Measurements from ENCODE around the gene CROCC2. TPM values are rescaled to one million over a fixed set of nuclear protein-coding genes. Genes with fewer than 3 reads are reported as not detected.

CROCC2 gene
- polyA plus RNA-seq, 6 donors from 2014 or later, result not detected

- Mint-ChIP-seq H3K27ac (no peak overlapping the region), H3K4me1 (no peaks in the 10 kb centered on the region), H3K36me3 (no peaks in the 10 kb centered on the region), H3K9me3 (no peaks in the 10 kb centered on the region), H3K27me3 (peaks cover 8 to 15% (median 8%) of the 10 kb centered on the region in 3 donors), H3K4me3 (no peak overlapping the region)
- ATAC-seq (ENCODE audit: low read depth in 2 of 2), result no peak
- DNase-seq, result no peak
These were observed 41.5 kb downstream of the CROCC2 start for GRCh38 chr2:240947607-240948006.

GRCh38 chr2:240948086-240948485, 42.0 kb downstream of the CROCC2 start:
- Mint-ChIP-seq H3K27ac (no peak overlapping the region), H3K27me3 (peaks cover 8 to 15% (median 8%) of the 10 kb centered on the region in 3 donors)
- DNase-seq, result no peak

GRCh38 chr2:240948905-240949790, 43.0 kb downstream of the CROCC2 start:
- H3K4me1 Mint-ChIP-seq, result no peaks in the 10 kb centered on the region
- H3K36me3 Mint-ChIP-seq, result no peaks in the 10 kb centered on the region
- no peaks in the 10 kb centered on the region for H3K9me3 Mint-ChIP-seq
- DNase-seq (no peak), ATAC-seq (ENCODE audit: low read depth in 2 of 2) (no peak)
- peaks cover 8 to 16% (median 9%) of the 10 kb centered on the region in 3 donors for H3K27me3 Mint-ChIP-seq
- no peak overlapping the region for H3K27ac Mint-ChIP-seq
- no peak overlapping the region for H3K4me3 Mint-ChIP-seq

More at GRCh38 chr2:240948086-240948485, 42.0 kb downstream of the CROCC2 start:
- Mint-ChIP-seq H3K9me3 (no peaks in the 10 kb centered on the region), H3K36me3 (no peaks in the 10 kb centered on the region), H3K4me3 (no peak overlapping the region), H3K4me1 (no peaks in the 10 kb centered on the region)
- ATAC-seq (ENCODE audit: low read depth in 2 of 2), result no peak

DNA sequence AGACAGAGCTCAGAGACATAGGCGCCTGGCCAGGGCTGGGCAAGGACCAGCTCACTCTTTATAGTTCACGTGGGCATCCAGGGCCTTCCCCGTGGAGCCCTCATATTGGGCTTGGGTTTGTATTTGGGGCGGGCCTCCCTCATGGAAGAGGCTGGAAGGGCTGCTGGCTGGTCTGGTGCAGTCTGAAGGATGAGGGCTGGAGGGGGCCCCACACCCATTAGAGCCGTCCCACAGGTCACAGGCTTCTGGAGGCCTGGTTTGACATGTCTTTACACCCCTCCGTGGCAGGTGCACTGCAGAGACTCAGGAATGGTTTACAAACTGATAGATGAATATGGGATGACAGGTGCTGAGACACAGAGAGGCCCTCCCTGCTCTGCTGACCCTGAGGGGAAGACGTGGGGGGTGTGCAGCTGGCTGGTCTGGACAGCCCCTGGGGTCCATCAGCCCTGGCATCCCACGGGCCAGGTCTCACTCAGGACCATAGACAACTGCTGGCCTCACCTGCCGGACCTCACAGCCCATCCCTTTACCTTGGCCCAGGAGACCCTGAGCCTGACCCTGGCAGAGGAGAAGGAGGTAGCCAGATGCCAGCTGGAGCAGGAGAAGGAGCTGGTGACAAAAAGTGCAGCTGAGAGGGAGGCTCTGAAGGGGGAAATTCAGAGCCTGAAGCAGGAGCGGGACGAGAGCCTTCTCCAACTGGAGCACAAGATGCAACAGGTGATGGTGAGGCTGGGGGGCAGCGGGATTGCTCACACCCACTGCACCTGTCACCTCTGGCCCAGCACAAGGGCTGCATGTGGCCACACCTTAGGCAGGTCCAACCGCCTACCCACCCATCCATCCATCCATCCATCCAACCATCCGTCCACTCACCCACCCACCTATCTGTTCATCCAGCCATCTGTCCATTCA, 43.9 kb downstream of the CROCC2 start:
- Mint-ChIP-seq H3K27me3 (peaks cover 8 to 23% (median 10%) of the 10 kb centered on the region in 3 donors), H3K36me3 (no peaks in the 10 kb centered on the region), H3K4me3 (no peak overlapping the region), H3K27ac (no peak overlapping the region), H3K9me3 (no peaks in the 10 kb centered on the region), H3K4me1 (no peaks in the 10 kb centered on the region)
- ATAC-seq (ENCODE audit: low read depth in 2 of 2) (no peak), DNase-seq (no peak)

- H3K36me3 Mint-ChIP-seq, result no peaks in the 10 kb centered on the region
- DNase-seq, result no peak
- H3K4me1 Mint-ChIP-seq, result no peaks in the 10 kb centered on the region
- no peaks in the 10 kb centered on the region for H3K9me3 Mint-ChIP-seq
- H3K4me3 Mint-ChIP-seq, result no peak overlapping the region
- H3K27me3 Mint-ChIP-seq, result peaks cover 8 to 17% (median 11%) of the 10 kb centered on the region in 3 donors
- H3K27ac Mint-ChIP-seq, result no peak overlapping the region
- no peak for ATAC-seq (ENCODE audit: low read depth in 2 of 2)
These were observed 45.0 kb downstream of the CROCC2 start for GRCh38 chr2:240951045-240951594.

DNA sequence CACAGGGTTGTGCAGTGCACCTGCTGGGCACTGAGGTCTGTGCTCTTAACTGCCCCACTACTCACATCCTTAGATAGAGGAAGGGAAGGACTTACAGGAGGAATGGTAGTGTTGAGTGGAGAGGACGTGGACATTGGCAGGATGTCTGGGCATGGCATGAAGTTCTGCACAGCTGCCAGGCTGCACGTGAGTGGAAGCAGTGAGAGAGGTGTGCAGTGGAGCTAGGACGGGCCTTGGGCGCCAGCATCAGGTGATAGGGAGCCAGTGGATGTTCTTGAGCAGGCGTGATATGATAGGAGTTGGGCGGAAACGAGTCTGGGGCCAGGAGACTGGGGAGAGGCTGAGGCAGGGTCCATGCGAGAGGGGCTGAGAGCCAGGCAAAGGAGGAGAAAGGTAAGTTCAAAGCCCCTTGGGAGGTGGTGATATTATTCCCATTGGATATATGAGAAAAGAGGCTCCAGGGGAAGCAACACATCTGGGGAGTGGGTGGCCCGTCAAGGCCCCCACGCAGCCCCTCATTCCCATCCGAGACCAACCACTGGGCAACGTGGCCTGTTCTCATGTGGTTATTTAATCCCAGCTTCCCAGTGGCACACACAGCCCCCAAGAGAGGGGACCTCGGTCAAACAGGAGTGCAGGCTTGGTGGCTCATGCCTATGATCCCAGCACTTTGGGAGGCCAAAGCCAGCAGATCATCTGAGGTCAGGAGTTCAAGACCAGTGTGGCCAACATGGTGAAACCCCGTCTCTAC, 46.5 kb downstream of the CROCC2 start:
- no peak overlapping the region for H3K27ac Mint-ChIP-seq
- ATAC-seq (ENCODE audit: low read depth in 2 of 2) (no peak), DNase-seq (no peak)
- no peaks in the 10 kb centered on the region for H3K9me3 Mint-ChIP-seq
- no peaks in the 10 kb centered on the region for H3K36me3 Mint-ChIP-seq
- no peak overlapping the region for H3K4me3 Mint-ChIP-seq
- peaks cover 11 to 22% (median 13%) of the 10 kb centered on the region in 3 donors for H3K27me3 Mint-ChIP-seq
- H3K4me1 Mint-ChIP-seq, result no peaks in the 10 kb centered on the region

- ATAC-seq (ENCODE audit: low read depth in 2 of 2) (no peak), DNase-seq (no peak)
- H3K4me3 Mint-ChIP-seq, result no peak overlapping the region
- H3K27ac Mint-ChIP-seq, result peak overlapping the region in 1 of 6 donors; percentile 49
- H3K4me1 Mint-ChIP-seq, result no peaks in the 10 kb centered on the region
- H3K36me3 Mint-ChIP-seq, result no peaks in the 10 kb centered on the region
- peaks cover 7 to 22% (median 11%) of the 10 kb centered on the region in 3 donors for H3K27me3 Mint-ChIP-seq
- H3K9me3 Mint-ChIP-seq, result no peaks in the 10 kb centered on the region
These were observed 47.6 kb downstream of the CROCC2 start for GRCh38 chr2:240953426-240954410.

DNA sequence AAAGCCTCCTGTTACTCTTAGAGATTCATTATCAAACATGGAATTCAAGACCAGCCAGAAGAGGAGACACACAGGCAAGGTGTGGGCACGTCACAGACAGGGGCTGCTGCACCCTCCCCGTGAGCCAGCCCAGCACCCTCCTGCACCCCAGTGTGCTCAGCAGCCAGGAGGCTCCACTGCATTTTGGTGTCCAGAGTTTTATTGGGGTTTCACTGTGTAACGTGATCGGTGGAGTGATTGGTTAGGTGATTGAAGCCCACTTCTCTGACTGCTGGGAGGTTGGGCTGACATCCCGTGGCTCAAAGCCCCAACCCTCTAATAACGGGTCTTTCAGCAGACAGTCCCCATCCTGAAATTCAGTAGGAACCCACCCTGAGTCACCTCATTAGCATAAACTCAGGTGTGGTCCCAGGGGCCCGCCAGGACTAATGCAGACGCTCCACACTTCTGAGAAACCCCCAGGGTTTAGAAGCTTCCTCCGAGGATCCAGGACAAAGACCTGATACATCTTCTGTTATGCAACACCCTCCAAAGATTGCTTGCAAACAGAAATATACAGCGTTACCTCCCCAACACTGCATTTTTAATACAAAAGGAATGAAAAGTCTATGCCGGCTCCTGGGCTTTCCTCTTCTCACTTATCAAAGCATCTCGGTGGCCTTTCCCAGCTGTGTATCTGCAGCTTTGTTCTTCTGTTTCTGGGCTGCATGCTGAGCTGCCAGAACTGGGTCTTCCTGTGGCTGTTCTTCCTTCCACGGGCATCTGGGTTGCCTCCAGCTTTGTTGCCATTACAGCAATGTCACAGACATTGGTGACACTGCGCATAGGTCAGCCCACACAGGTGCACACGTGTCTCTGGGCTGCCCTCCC, 48.5 kb downstream of the CROCC2 start:
- peaks cover 7 to 29% (median 11%) of the 10 kb centered on the region in 3 donors for H3K27me3 Mint-ChIP-seq
- H3K36me3 Mint-ChIP-seq, result no peaks in the 10 kb centered on the region
- peak overlapping the region in 2 of 6 donors; percentile 12 to 49 for H3K27ac Mint-ChIP-seq
- no peak for ATAC-seq (ENCODE audit: low read depth in 2 of 2)
- no peaks in the 10 kb centered on the region for H3K9me3 Mint-ChIP-seq
- DNase-seq, result no peak
- no peaks in the 10 kb centered on the region for H3K4me1 Mint-ChIP-seq
- no peak overlapping the region for H3K4me3 Mint-ChIP-seq

GRCh38 chr2:240955306-240956170, 49.4 kb downstream of the CROCC2 start:
- Mint-ChIP-seq H3K27me3 (peaks cover 7 to 35% (median 11%) of the 10 kb centered on the region in 3 donors), H3K36me3 (no peaks in the 10 kb centered on the region), H3K9me3 (no peaks in the 10 kb centered on the region), H3K4me3 (no peak overlapping the region), H3K4me1 (peaks cover 0 to 4% (median 0%) of the 10 kb centered on the region in 3 donors), H3K27ac (peak overlapping the region in 1 of 6 donors; percentile 12)
- no peak for ATAC-seq (ENCODE audit: low read depth in 2 of 2)
- DNase-seq, result no peak

DNA sequence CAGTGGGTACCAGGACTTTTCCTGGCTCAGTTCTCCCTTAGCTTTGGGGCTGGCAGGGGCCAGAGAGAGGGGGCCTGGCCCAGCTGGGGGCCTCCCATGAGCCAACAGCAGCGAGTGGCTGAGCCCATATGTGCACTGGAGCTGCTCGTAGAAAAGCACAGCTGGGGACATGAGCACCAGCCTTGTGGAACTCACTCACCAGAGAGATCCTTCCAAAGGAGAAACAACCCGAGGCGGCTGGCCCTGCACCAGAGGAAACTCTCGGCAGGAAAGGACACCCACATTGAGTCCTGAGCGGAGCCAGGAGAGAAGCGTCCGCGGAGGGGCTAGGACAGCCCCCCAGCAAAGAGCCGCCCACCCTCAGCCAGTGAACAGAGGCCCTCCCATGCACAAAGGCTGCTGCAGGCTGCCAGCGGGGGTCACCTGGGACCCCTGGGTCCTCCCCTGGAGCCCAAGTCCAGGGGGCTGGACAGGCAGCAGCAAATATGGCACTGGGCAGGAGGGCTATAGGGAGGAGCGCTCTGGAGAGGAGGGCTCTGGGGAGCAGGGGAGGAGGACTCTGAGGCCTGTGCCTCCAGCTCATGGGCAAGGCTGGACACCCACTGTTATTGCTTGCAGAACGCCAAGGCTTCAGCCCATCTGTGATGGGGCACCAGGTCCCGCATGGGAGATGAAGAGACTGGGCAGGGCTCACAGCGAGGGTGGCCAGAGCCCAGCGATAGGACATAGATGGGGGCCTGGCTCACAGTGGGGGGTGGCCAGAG, 50.2 kb downstream of the CROCC2 start:
- Mint-ChIP-seq H3K27ac (no peak overlapping the region), H3K27me3 (peaks cover 7 to 35% (median 11%) of the 10 kb centered on the region in 3 donors), H3K9me3 (no peaks in the 10 kb centered on the region), H3K36me3 (no peaks in the 10 kb centered on the region), H3K4me3 (no peak overlapping the region), H3K4me1 (peaks cover 0 to 4% (median 0%) of the 10 kb centered on the region in 3 donors)
- ATAC-seq (ENCODE audit: low read depth in 2 of 2), result no peak
- no peak for DNase-seq

All from naive B cell (primary cell).